Measurements from ENCODE around the gene TLE4. TPM values are rescaled to one million over a fixed set of nuclear protein-coding genes. Genes with fewer than 3 reads are reported as not detected.

Gene TLE4
- total RNA-seq, 3 donors from 2014 or later (not counting 1 experiment from before 2014, with no cell fraction given): 214 to 240 (median 220) TPM

- H3K4me1 ChIP-seq (ENCODE audit: control insufficient read depth, insufficient read depth, low read length): peaks cover 29% of the 10 kb centered on the region
- peaks cover 94 to 96% of the 10 kb centered on the region in 2 donors for H3K4me1 Mint-ChIP-seq
- H3K27ac Mint-ChIP-seq: peak overlapping the region; percentile 14 to 76
- peaks cover 8% of the 10 kb centered on the region for H3K36me3 Mint-ChIP-seq
- H3K36me3 ChIP-seq (ENCODE audit: control insufficient read depth, insufficient read depth, low read length): peaks cover 10% of the 10 kb centered on the region
- H3K27me3 Mint-ChIP-seq (ENCODE audit: low read depth in 2 of 2): no peaks in the 10 kb centered on the region
- 96% methylated on average over 7 of the region's 7 CpGs for WGBS (ENCODE audit: insufficient coverage)
- H3K4me3 ChIP-seq (ENCODE audit: low read length): no peak overlapping the region
- TF ChIP-seq CTCF (IDR thresholded peaks at IDR 0.05): no peak
- DNase-seq: no peak
- no peak overlapping the region for H3K27ac ChIP-seq (ENCODE audit: low read length)
- intact Hi-C loops (cut with micrococcal nuclease): no loop called here
- no peaks in the 10 kb centered on the region for H3K27me3 ChIP-seq (ENCODE audit: control insufficient read depth, insufficient read depth, low read length)
- H3K4me3 Mint-ChIP-seq: peak overlapping the region; percentile 9
- no peaks in the 10 kb centered on the region for H3K9me3 ChIP-seq (ENCODE audit: control insufficient read depth, insufficient read depth, low read length)
- no peak for ATAC-seq
- no peaks in the 10 kb centered on the region for H3K9me3 Mint-ChIP-seq
Observed at GRCh38 chr9:79580055-79580454, 8.3 kb downstream of the TLE4 start.

- Histone ChIP-seq H3K9me3 (ENCODE audit: control insufficient read depth, insufficient read depth, low read length) (no peaks in the 10 kb centered on the region), H3K4me1 (ENCODE audit: control insufficient read depth, insufficient read depth, low read length) (peaks cover 29% of the 10 kb centered on the region), H3K36me3 (ENCODE audit: control insufficient read depth, insufficient read depth, low read length) (peaks cover 9% of the 10 kb centered on the region), H3K27me3 (ENCODE audit: control insufficient read depth, insufficient read depth, low read length) (no peaks in the 10 kb centered on the region), H3K4me3 (ENCODE audit: low read length) (no peak overlapping the region), H3K27ac (ENCODE audit: low read length) (no peak overlapping the region)
- DNase-seq (peak in 1 of 2 donors; percentile 69), ATAC-seq (no peak)
- Mint-ChIP-seq H3K36me3 (peaks cover 8% of the 10 kb centered on the region), H3K4me3 (peak overlapping the region; percentile 59), H3K27me3 (ENCODE audit: low read depth in 2 of 2) (no peaks in the 10 kb centered on the region), H3K9me3 (no peaks in the 10 kb centered on the region), H3K4me1 (peaks cover 87 to 91% of the 10 kb centered on the region in 2 donors), H3K27ac (peak overlapping the region; percentile 14 to 76)
- intact Hi-C loops (cut with micrococcal nuclease): no loop called here
- WGBS (ENCODE audit: insufficient coverage): 67% methylated on average over 2 of the region's 3 CpGs
- TF ChIP-seq CTCF (IDR thresholded peaks at IDR 0.05): no peak
Observed at GRCh38 chr9:79581388-79581787, 9.6 kb downstream of the TLE4 start.

GRCh38 chr9:79581794-79582193 lies 10.0 kb downstream of the TLE4 start:
- H3K4me3 ChIP-seq (ENCODE audit: low read length): no peak overlapping the region
- H3K27ac ChIP-seq (ENCODE audit: low read length): no peak overlapping the region
- DNase-seq (peak in 1 of 2 donors; percentile 73), ATAC-seq (peak; percentile 3 to 52 (median 14))
- Mint-ChIP-seq H3K4me3 (peak overlapping the region; percentile 59), H3K4me1 (peaks cover 83 to 87% of the 10 kb centered on the region in 2 donors), H3K9me3 (no peaks in the 10 kb centered on the region), H3K36me3 (peaks cover 8% of the 10 kb centered on the region), H3K27me3 (ENCODE audit: low read depth in 2 of 2) (no peaks in the 10 kb centered on the region), H3K27ac (peak overlapping the region; percentile 14 to 76)
- H3K36me3 ChIP-seq (ENCODE audit: control insufficient read depth, insufficient read depth, low read length): peaks cover 9% of the 10 kb centered on the region
- no peaks in the 10 kb centered on the region for H3K9me3 ChIP-seq (ENCODE audit: control insufficient read depth, insufficient read depth, low read length)
- WGBS (ENCODE audit: insufficient coverage): 35% methylated on average over 3 of the region's 3 CpGs
- H3K4me1 ChIP-seq (ENCODE audit: control insufficient read depth, insufficient read depth, low read length): peaks cover 29% of the 10 kb centered on the region
- no peaks in the 10 kb centered on the region for H3K27me3 ChIP-seq (ENCODE audit: control insufficient read depth, insufficient read depth, low read length)
- no peak for TF ChIP-seq CTCF (IDR thresholded peaks at IDR 0.05)
- intact Hi-C loops (cut with micrococcal nuclease): no loop called here

Measured in natural killer cell (primary cell).